GM21529 (cell line): ENCODE measurements around the gene FMO3.

Experiments used
- ATAC-seq: cut with Tn5 transposase; IDR thresholded peaks from one replicate; pipeline ENCODE4 v1.9.1; 2021; ENCODE audit not compliant: unreplicated experiment

The FMO3 gene

GRCh38 chr1:171115280-171115897 lies 24.7 kb downstream of the FMO3 start:
- no peak for ATAC-seq

DNA sequence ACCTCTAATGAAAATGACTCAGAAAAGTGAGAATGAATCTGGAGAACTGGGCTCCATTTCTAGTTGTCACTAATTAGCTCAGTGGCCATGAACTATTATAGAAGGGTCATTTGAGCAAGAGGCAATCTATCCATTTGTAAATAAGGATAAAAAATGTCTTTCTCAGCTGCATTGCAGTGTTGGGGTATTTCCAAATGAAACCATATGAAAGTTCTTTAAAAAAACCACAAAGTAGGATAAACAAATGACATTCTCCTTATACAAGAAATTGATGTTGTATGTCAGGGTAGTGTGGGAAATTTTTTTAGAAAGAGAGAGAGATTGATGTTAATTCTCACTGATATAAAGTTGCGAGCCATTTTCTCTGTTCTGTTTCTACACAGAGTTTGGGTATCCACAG lies 26.0 kb downstream of the FMO3 start:
- ATAC-seq, result no peak

- no peak for ATAC-seq
Observed at GRCh38 chr1:171117085-171117484, 26.4 kb downstream of the FMO3 start.

GRCh38 chr1:171119648-171120047 lies 28.9 kb downstream of the FMO3 start:
- ATAC-seq, result no peak

DNA sequence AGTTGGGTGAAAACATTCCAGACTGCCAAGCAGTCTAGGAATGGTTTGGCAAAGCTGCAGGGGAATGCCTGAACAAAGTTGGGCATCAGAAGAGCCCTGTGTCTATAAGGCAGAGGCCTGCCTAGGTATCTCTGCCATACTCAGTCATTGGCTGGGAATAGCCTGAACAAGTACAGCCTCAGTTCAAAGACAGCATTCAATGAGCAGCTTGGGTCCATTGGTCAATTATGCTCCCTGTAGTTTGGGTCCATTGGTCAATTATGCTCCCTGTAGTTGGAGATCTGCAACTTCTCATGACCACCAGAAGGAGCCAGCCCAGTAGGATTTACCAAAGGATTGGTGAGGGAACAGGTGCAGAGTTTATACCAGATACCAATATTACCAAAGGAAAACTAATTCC lies 31.6 kb downstream of the FMO3 start:
- ATAC-seq, result no peak

GRCh38 chr1:171122893-171123292 lies 32.2 kb downstream of the FMO3 start:
- ATAC-seq, result no peak

DNA sequence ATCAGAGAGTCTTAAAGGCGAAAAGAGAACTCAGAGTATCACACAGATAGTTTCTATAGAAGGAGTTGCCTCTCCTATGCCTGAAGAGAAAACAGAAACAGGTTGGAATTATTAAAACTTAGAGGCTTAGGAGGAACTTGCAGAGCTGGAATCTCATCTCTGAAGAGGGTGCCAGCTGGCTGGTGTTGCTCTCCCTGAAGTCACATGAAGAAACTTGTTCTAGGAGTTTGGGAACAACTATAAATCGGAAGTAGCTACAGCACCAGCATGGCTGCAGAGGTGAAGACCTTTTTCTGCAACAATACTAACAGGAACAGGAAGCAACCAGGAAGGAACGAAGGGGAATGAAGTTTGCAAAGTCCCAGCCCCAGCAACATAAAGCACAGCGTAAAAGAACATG lies 35.8 kb downstream of the FMO3 start:
- ATAC-seq, result no peak

DNA sequence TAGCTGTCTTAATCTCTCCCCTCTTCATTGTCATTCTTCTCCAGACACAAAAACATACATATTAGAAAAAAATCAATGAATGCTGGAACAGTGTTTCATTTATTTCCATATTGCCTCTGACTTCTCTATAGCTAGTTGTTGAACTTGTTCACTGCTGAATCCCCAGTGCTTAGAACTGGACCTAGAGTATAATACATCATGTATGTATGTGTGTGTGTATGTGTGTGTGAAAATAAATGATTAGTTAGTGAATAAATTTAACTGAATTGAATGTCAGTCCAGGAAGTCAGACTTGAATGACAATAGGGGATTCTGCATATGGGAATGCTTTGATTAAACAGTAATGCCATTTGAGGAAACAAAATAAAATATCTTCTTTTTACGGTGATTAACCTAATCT lies 36.4 kb downstream of the FMO3 start:
- ATAC-seq, result no peak

GRCh38 chr1:171127501-171127900 lies 36.8 kb downstream of the FMO3 start:
- ATAC-seq, result no peak

DNA sequence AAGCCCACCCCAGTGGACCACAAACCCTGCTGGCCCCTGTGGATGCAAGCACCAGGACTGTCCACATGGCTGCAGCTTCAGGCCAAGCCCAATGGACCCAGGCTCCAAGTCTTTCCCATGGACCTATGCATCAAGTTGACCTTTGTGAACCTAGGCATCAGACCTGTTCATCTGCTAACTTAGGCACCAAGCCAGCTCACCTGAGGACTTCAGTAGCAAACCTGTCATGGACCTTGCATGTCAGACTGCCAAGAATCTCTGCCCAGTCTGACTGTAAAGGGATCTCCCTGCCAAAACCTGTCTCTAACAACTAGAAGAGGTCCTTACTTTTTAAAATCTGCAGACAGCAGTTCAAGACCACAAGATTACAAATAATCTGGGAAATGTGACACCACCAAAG lies 37.8 kb downstream of the FMO3 start:
- no peak for ATAC-seq

- ATAC-seq, result no peak
Observed at GRCh38 chr1:171134204-171134923, 43.7 kb downstream of the FMO3 start.

DNA sequence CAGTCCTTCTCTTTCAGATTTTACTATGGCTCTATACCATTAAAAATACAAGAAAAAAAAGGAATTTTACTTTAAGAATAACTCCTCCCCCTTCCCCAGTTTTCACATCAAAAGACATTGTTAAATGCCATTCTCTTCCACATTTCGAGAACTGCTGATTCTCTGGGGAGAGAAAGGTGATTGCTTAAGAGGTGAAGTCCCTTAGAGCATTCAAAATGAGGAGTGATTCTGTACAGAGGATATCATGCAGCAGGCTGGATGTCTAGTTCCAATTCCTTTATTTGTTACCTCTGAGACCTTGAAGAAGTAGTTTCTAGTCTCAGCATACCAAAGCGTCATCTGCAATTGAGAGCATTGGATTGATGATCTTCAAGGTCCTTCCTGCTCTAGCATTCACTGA lies 46.9 kb downstream of the FMO3 start:
- no peak for ATAC-seq

DNA sequence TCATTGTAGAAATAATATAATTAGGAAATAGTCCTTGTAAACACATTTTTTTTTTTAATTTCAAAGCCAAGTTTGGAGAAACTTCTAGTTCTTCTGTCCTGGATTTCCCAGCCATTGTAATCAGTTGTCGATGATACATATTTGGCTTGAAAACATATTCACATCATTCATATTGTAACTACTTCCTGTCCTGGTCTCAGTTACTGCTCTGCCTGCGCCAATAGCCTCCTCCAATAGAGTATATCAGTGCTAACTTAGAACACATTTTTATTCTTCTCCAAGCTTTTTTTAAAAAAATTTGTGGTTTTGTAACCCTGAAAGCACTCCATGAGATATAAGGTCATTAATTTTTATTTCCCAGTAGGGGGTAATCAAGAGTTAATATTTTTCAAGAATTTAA lies 48.3 kb downstream of the FMO3 start:
- no peak for ATAC-seq

GRCh38 chr1:171139890-171140289 lies 49.2 kb downstream of the FMO3 start:
- no peak for ATAC-seq

GRCh38 chr1:171140401-171140800 lies 49.7 kb downstream of the FMO3 start:
- ATAC-seq, result no peak

GRCh38 chr1:171140956-171141687 lies 50.4 kb downstream of the FMO3 start:
- ATAC-seq, result no peak

DNA sequence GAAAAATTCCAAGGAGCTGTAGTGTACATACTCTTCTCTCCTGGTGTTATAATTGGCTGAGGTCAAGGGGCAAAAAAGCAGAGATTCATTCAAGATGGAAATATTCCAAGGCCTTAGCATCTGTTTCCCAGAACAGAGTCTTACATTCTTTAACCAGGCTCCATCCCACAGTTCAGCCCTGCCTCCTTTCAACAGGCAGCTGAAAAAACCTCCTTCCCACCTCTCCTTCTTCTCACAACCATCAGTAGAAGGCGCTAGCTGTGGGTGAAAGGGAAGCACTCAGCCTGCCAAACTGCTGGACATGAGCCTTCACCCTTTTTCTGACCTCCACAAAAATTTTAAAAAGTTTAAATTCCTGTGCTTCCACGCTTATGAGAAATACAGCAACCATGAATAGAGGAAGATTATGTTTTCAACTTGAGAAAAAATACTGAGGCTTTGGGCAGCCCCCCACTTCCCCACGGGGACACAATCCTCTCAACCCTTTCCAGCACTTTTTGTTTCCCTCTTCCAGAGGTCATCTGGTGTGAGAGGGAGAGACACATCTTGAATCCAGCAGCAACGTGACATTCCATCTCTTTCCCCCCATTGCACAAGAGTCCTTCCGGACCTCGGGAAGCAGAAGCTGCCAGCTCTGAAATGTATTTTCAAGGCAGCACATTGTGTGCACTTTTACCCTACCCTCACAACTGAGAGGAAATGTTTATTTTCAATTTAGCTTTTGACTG lies 51.1 kb downstream of the FMO3 start:
- ATAC-seq, result no peak

GRCh38 chr1:171142416-171143385 lies 52.0 kb downstream of the FMO3 start:
- ATAC-seq, result no peak

- no peak for ATAC-seq
Observed at GRCh38 chr1:171150156-171150555, 59.5 kb downstream of the FMO3 start.

DNA sequence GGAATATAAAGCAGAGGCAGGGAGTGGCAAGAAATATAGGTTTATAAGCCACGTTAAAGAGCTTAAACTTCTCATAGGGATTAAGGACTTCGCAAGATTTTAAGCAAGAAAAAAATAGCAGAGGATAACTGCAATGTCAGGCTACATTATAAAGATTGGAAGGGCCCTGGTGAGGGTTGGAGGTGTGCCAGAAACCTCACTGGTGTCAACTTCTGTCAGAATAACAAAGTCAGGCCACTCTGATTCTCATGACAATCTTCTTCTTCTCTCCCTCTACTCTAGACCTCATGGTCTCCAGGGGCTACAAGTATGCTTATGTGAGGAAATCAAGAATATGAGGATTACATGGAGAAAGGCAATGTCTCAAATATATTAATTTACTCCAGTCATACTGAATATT lies 61.8 kb downstream of the FMO3 start:
- ATAC-seq, result no peak
